HG02970 (cell line): ENCODE measurements around the gene ANKRD65.
"Not testable (repeated sequence)": the region's sequence is repeated elsewhere in the genome, so short reads cannot be mapped to it uniquely, and the experiment has no call there.

Source experiments
- ATAC-seq: cut with Tn5 transposase; IDR thresholded peaks from one replicate; pipeline ENCODE4 v1.9.1; 2021; ENCODE audit warnings: mild to moderate bottlenecking, moderate library complexity, moderate number of reproducible peaks; ENCODE audit not compliant: unreplicated experiment, low FRiP score

ANKRD65 gene

DNA sequence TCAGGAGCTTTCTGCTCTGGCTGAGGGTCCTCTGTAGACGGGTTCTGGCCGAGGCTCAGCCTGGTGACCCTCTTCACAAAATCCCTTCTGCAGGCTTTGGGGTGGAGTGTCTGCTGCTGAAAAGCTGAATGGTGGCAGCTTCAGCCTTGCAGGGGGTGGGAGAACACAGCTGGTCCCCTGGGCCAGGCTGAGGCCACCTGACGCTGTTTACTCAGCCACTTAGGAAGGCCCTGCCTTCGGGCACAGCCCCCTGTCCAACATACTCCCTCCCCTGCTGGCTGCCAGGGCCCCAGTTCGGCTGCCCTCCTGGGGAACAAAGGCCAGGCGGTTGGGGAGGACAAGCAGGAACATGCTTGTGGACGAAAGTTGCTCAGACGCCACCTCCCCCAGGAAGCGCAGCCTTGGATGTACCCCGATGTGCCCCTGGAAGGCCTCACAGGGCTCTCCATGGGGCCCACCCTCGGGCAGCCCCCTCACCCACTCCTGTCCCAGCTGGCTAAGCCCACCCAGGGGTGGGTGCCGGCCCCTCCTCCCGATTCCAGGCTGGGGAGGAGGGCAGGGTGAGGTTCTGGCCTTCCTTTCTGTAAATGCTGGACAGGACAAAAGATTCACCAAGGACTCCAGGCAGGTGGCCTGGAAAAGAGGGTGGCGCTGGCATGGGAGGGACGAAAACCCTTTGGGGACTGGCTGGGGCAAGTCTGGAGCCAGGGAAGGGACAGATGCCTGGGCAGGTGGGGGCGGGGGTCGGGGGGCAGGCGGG lies at the start of gene ANKRD65:
ANKRD65 (minus strand) TSS at position 130 of the 760 bp plus-strand sequence. CDS start 271 bp downstream, outside the sequence.
- no peak for ATAC-seq

- ATAC-seq, result not testable (repeated sequence)
Observed at GRCh38 chr1:1468196-1468985, 47.3 kb upstream of the ANKRD65 start.

DNA sequence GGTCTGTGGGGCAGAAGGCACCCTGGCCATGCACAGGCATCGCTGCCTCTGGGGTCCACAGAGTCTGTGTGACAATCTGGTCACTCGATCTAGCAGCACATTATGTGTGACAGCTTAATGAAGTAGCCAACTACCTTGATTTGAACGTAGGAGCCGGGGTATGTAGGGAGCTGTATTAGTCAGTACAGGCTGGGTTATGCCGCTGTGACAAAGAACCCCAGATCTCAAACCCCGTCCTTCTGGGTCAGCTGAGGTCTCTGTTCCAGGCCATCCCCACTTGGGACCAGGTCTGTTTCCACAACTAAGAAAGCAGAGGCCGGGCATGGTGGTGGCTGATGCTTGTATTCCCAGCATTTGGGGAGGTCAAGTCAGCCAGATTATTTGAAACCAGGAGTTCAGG lies 42.2 kb upstream of the ANKRD65 start:
- no peak for ATAC-seq

DNA sequence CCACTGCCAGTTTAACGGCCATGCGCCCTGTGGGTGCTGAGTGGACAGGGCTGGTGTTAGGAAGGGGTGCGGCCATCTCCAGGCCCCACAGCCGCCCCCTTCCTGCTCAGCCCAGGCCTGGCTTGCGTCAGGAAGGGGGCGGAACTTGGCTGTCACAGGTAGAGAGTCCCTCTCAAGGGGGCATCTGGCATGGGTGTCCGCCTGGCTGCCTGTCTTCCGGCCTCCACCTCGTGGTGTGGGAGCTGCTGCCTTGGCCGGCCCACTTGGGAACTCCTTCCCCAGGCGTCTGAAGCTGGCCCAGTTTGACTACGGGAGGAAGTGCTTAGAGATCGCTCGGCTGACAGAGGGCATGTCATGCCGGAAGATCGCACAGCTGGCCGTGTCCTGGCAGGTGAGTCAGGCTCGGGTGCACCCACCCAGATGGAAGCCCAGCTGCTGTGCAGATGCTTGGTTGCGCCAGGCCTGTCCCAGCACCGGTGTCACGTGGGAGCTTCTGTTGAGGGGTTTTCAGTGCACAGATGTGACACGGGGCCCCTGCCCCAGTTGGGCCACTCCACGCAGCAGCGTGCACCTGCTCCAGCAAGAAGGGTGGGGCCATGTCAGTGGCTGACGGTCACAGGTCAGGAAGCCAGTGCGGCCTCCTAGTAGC lies 41.4 kb upstream of the ANKRD65 start:
- no peak for ATAC-seq

- ATAC-seq, result no peak
Observed at GRCh38 chr1:1461721-1462317, 40.7 kb upstream of the ANKRD65 start.

DNA sequence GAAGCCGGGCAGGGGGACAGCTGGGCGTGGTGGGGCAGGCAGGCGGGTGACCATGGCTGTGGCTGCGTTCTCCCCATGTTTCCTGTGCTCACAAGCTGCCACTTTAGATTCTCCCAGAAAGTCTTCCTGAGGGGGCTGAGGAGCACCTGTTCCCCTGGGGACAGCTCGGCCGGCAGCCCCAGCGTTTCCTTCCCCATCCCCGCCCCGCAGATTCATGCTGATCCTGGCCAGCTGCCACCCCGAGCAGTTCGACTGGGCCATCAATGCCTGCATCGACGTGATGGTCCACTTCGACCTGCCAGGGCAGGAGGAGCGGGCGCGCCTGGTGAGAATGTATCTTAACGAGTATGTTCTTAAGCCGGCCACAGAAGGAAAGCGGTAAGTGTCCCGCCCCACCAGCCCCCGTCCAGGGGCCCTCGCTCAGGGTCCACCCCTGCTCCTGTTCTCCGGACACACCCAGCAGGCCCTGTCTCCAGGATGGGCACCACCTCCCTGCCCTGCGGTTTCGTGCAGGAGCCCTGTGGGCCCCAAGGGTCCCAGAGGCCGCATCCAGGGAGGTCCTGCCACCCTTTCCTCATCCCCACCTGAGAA lies 39.6 kb upstream of the ANKRD65 start:
- ATAC-seq, result no peak

DNA sequence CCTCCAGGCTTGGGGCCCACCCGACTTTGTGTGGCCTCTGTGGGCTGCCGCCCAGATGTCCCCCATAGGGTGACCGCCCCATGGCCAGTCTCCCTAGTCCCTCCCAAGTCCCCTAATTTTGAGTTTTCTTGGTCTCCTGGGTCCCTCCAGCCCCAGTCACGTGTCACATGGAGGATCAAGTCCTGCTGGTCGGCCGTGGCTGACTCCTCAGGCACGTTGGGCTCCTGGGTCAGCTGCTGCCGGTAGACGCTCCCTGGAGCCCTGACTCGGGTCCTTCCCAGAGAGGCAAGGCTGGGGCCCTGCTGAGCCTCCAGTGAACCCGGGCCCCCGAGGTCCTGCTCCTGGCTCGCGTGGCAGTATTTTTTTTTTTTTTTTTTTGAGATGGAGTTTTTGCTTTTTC lies 38.6 kb upstream of the ANKRD65 start:
- ATAC-seq, result not testable (repeated sequence)

GRCh38 chr1:1459156-1459555 lies 38.1 kb upstream of the ANKRD65 start:
- not testable (repeated sequence) for ATAC-seq

DNA sequence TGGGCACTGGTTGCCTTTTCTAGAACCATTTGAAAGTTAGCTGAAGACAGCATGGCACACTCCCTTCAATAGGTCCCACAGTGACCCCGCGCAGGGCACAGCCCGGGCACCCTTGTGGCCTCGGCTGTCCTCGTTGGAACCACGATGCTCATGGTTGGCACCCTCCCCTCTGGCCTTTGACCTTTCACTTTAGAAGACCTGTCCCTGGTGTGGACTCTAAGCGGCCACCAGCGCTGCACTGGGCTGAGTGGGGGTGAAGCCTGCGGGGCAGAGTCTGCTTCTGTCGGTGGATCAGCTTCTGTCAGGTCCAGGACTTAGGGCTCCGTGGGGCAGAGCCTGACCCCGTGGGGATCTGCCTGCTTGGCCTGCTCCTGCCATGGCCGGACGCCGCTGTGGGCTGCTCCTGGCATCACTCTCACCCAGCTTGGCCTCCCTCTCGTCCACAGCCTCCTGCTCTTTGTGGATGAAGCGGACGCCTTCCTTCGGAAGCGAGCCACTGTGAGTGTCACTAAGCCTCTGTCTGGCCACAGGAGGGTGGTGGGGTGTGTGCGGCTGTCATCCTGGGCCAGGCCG lies 35.7 kb upstream of the ANKRD65 start:
- not testable (repeated sequence) for ATAC-seq

- not testable (repeated sequence) for ATAC-seq
Observed at GRCh38 chr1:1455934-1456333, 34.9 kb upstream of the ANKRD65 start.

DNA sequence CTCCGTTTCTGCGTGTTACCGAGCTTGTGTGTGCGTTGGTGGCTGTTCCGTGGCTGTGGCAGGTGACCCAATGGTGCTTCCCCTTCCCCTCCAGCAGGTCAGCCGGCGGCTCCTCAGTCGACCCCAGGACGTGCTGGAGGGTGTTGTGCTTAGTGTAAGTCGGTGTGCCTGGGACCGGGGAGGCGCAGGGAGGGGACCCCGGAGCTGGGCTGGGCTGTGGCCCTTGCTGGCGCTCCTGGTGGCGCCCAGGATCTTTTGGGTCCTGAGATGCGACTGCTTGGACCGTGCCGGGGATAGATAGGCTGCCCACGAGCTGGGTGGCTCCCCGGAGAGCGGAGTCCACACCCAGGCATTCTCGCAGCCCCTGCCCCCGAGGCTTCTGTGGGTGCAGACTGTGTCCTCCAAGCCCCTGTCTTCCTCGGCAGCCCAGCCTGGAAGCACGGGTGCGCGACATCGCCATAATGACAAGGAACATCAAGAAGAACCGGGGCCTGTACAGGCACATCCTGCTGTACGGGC lies 34.3 kb upstream of the ANKRD65 start:
- no peak for ATAC-seq

DNA sequence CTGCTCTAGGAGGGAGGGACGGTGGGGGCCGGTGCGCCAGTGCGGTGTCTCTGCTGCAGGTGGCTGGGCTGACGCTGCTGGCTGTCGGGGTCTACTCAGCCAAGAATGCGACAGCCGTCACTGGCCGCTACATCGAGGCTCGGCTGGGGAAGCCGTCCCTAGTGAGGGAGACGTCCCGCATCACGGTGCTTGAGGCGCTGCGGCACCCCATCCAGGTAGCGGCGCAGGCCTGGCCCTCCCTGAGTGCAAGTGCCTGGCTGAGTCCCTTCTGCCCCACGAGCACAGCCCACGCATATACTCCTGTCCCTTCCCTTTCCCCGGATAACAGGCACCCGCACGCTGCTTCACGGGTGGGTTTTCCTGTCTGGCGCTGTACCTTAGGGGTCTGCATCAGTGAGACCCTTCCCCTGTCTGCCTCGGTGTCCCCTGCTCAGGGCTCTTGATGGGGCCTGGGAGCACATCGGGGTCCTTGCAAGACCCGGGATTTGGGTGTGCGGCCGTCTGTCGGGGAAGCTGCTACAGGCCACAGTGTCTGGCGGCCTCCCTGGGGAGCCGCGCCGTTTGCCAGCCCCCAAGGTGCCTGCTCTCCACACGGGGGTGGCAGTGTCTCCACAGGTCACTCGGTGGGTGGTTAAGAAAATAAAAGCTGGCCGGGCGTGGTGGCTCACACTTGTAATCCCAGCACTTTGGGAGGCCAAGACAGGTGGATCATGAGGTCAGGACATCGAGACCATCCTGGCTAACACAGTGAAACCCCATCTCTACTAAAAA lies 33.4 kb upstream of the ANKRD65 start:
- not testable (repeated sequence) for ATAC-seq

DNA sequence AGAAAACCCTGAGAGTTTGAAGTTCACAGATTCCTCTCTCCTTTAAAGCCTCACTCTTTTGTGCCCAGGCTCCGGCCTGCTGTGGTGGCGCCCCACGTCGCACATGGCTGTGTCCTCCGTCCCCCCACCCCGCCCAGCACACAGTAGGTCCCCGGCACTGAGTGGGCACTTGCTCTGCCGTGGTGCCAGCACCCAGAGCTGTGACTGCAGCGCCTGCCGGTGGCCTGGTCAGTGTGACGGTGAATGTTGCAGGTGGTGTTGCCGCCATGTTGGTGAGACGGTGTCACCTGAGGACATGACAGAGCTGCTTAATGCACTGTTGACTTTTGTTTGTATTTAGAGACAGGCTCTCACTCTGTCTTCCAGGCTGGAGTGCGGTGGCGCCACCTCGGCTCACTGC lies 31.8 kb upstream of the ANKRD65 start:
- no peak for ATAC-seq

DNA sequence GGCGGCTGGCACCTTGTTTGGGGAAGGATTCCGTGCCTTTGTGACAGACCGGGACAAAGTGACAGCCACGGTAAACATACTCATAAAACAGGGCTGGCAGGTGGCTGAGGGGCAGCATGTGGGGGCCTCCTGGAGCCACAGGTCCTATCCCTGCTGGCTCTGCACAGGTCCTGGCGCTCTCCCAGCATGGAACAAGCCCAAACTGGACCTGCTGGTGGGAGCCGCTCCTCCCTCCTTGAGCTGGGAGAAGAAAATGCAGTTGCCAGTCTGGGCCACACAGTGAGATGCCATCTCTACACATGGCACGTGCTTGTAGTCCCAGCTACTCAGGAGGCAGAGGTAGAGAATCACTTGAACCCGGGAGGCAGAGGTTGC lies 31.3 kb upstream of the ANKRD65 start:
- ATAC-seq, result not testable (repeated sequence)

- no peak for ATAC-seq
Observed at GRCh38 chr1:1451696-1452364, 30.8 kb upstream of the ANKRD65 start.

GRCh38 chr1:1450616-1451015 lies 29.5 kb upstream of the ANKRD65 start:
- ATAC-seq, result not testable (repeated sequence)

- ATAC-seq, result no peak
Observed at GRCh38 chr1:1449099-1449739, 28.1 kb upstream of the ANKRD65 start, which contains the start of gene ATAD3C. Gene ATAD3C (plus strand): TSS chr1:1449689. CDS start chr1:1450684, 995 bp downstream.

DNA sequence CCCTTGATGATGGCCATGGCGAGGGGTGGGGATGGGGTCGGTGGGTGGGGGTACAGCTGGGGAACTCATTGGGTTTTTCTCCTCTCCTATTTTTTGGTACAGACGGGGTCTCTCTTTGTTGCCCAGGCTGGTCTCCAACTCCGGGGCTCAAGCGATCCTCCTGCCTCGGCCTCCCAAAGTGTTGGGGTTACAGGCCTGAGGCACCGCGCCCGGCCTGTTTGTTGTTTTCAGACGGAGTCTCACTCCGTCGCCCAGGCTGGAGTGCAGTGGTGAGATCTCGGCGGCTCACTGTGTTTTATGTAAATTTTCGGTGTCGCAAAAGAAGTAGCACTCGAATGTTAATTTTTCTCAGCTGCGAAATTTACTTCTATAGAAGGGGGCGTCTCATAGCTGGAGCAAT lies 25.6 kb upstream of the ANKRD65 start:
- not testable (repeated sequence) for ATAC-seq
